ENCODE measurements around the gene PRRG2.

PRRG2 gene

DNA sequence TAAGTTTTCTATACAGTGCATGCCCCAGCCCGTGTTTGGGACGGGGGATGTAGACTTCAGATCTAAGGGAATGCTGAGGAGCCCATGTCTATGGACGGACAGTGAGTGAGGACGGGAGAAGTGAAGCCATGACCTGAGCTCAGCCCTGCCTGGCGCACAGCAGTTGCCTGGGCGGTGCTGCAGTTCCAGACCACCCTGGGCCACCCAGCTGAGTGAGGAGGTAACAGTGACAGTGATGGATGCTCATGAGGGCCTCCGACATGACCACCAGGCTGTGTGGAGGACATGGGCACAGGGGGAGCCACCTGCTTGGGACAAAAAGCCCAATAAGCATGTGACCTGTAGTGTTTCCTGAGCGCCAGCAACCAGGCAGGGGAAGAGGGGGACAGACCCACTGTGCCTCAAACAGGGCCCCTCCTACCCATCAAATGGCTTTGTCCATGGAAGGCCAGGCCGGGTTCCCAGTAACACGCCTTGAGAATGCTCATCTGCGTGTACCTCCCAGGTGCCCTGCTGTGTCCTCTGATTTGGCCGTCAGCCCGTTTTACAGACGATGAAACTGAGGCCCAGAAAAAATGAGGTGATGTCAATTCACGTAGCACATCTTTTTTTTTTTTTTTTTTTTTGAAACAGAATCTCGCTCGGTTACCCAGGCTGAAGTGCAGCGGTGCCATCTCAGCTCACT lies 23.3 kb upstream of the PRRG2 start:
- TF ChIP-seq SIN3A (IDR thresholded peaks at IDR 0.05; ENCODE audit: borderline replicate concordance, insufficient read depth, low read length) (no peak), FOXP2 (optimal IDR thresholded peaks at IDR 0.05; ENCODE audit: borderline replicate concordance, extremely low read depth, extremely low read length, insufficient read depth) (no peak), POLR2AphosphoS5 (IDR thresholded peaks at IDR 0.05; ENCODE audit: low read depth, low read length) (no peak), TAF1 (IDR thresholded peaks at IDR 0.05; ENCODE audit: borderline replicate concordance, insufficient read depth, low read length) (no peak)
- TF ChIP-seq, protein P1, sequence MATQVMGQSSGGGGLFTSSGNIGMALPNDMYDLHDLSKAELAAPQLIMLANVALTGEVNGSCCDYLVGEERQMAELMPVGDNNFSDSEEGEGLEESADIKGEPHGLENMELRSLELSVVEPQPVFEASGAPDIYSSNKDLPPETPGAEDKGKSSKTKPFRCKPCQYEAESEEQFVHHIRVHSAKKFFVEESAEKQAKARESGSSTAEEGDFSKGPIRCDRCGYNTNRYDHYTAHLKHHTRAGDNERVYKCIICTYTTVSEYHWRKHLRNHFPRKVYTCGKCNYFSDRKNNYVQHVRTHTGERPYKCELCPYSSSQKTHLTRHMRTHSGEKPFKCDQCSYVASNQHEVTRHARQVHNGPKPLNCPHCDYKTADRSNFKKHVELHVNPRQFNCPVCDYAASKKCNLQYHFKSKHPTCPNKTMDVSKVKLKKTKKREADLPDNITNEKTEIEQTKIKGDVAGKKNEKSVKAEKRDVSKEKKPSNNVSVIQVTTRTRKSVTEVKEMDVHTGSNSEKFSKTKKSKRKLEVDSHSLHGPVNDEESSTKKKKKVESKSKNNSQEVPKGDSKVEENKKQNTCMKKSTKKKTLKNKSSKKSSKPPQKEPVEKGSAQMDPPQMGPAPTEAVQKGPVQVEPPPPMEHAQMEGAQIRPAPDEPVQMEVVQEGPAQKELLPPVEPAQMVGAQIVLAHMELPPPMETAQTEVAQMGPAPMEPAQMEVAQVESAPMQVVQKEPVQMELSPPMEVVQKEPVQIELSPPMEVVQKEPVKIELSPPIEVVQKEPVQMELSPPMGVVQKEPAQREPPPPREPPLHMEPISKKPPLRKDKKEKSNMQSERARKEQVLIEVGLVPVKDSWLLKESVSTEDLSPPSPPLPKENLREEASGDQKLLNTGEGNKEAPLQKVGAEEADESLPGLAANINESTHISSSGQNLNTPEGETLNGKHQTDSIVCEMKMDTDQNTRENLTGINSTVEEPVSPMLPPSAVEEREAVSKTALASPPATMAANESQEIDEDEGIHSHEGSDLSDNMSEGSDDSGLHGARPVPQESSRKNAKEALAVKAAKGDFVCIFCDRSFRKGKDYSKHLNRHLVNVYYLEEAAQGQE (IDR thresholded peaks at IDR 0.05; ENCODE audit: insufficient read depth in 1 of 2, low read depth in 2 of 2, low read length in 2 of 2): no peak

DNA sequence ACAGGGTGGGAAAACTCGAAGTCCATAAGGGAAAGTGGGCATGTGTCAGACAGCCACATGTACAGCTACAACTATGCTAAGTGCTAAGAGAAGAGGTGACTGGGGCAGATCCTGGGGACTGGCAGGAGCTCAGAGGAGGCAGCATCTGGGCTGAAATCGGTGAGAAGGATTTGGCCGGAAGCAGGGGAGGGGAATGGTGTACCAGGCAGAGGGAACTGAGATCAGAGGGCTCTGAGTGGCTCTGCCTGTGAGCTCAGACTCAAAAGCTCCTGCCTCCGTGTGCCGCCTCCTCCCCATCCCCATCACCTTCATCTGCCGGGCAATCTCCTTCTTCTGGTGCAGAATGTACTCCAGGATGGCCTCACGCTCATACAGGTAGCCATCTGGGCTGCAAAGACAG lies 22.5 kb upstream of the PRRG2 start:
- TF ChIP-seq FOXP2 (optimal IDR thresholded peaks at IDR 0.05; ENCODE audit: borderline replicate concordance, extremely low read depth, extremely low read length, insufficient read depth) (no peak), TAF1 (IDR thresholded peaks at IDR 0.05; ENCODE audit: borderline replicate concordance, insufficient read depth, low read length) (no peak), POLR2AphosphoS5 (IDR thresholded peaks at IDR 0.05; ENCODE audit: low read depth, low read length) (no peak), SIN3A (IDR thresholded peaks at IDR 0.05; ENCODE audit: borderline replicate concordance, insufficient read depth, low read length) (no peak)
- TF ChIP-seq, protein P1 (IDR thresholded peaks at IDR 0.05; ENCODE audit: insufficient read depth in 1 of 2, low read depth in 2 of 2, low read length in 2 of 2): no peak

DNA sequence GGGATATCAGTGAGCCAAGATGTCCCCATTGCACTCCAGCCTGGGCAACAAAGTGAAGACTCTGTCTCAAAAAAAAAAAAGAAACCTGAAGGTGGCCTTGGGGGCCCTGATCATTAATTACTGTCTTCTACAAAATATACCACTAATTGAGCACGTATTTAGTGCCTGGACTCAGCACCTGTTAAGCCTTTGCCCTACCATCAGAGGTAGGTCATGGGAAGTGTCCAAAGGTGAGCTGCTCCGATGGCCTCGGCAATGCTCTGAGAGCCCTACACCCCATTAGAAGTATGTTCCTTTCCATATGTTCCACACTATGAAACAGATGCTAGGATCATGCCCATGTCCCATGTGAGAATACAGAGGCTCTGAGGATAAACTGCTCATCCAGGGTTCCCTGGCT lies 21.7 kb upstream of the PRRG2 start:
- no peak for TF ChIP-seq FOXP2 (optimal IDR thresholded peaks at IDR 0.05; ENCODE audit: borderline replicate concordance, extremely low read depth, extremely low read length, insufficient read depth)
- TF ChIP-seq TAF1 (IDR thresholded peaks at IDR 0.05; ENCODE audit: borderline replicate concordance, insufficient read depth, low read length): no peak
- no peak for TF ChIP-seq SIN3A (IDR thresholded peaks at IDR 0.05; ENCODE audit: borderline replicate concordance, insufficient read depth, low read length)
- TF ChIP-seq POLR2AphosphoS5 (IDR thresholded peaks at IDR 0.05; ENCODE audit: low read depth, low read length): no peak
- TF ChIP-seq, protein P1 (IDR thresholded peaks at IDR 0.05; ENCODE audit: insufficient read depth in 1 of 2, low read depth in 2 of 2, low read length in 2 of 2): no peak

DNA sequence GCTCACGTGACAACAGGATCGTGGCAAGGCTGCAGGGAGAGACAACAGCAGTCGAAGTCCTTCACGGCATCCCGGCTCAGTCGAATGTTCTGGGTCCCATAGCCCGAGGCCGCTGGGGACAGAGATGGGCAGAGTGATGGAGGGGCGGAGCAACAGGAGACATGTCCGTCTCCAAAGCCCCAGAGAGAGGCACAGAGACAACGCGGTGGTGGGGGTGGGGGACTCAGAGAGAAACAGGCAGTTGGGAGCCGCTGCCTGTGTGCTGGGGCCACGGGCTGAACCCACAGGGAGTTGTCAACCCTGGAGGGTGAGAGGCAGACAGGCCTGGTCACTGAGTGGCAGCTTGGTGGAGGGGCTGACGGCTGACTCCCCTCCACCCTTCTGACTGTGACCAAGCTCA lies 21.2 kb upstream of the PRRG2 start:
- TF ChIP-seq SIN3A (IDR thresholded peaks at IDR 0.05; ENCODE audit: borderline replicate concordance, insufficient read depth, low read length) (no peak), TAF1 (IDR thresholded peaks at IDR 0.05; ENCODE audit: borderline replicate concordance, insufficient read depth, low read length) (no peak), FOXP2 (optimal IDR thresholded peaks at IDR 0.05; ENCODE audit: borderline replicate concordance, extremely low read depth, extremely low read length, insufficient read depth) (no peak), POLR2AphosphoS5 (IDR thresholded peaks at IDR 0.05; ENCODE audit: low read depth, low read length) (no peak)
- TF ChIP-seq, protein P1 (IDR thresholded peaks at IDR 0.05; ENCODE audit: insufficient read depth in 1 of 2, low read depth in 2 of 2, low read length in 2 of 2): no peak

All from PFSK-1 (cell line).